ENCODE data around the gene SMG9. TPM values are rescaled to one million over a fixed set of nuclear protein-coding genes. Genes with fewer than 3 reads are reported as not detected.

SMG9 gene
- total RNA-seq, 1 experiment from 2014 or later = 90.6 TPM

- POLR2A ChIA-PET (ENCODE audit: low non-redundant PET) = no interaction called here
- intact Hi-C loops (cut with micrococcal nuclease; ENCODE audit: unreplicated experiment) = no loop called here
- BruUV-seq (replicated peaks) = no TSS peak
- no peaks in the 10 kb centered on the region for H3K9me3 ChIP-seq (ENCODE audit: low read depth, low read length, poor library complexity, severe bottlenecking)
- no peak overlapping the region for H3K4me3 ChIP-seq (ENCODE audit: low read depth, low read length, poor library complexity, severe bottlenecking)
- no peak for DNase-seq (ENCODE audit: low spot score)
- no peak for TF ChIP-seq EZH2 (IDR thresholded peaks at IDR 0.05; ENCODE audit: borderline replicate concordance, low read depth, low read length, poor library complexity, severe bottlenecking)
- no peak for TF ChIP-seq CTCF (conservative IDR thresholded peaks at IDR 0.05; ENCODE audit: low read depth, low read length)
- H3K4me1 ChIP-seq (ENCODE audit: insufficient read depth, low read length, poor library complexity, severe bottlenecking) = no peaks in the 10 kb centered on the region
- H3K36me3 ChIP-seq (ENCODE audit: insufficient read depth, low read length, poor library complexity, severe bottlenecking) = peaks cover 17% of the 10 kb centered on the region
- H3K27ac ChIP-seq (ENCODE audit: low read depth, low read length, poor library complexity, severe bottlenecking) = no peak overlapping the region
- CTCF ChIA-PET = no interaction called here
- no peaks in the 10 kb centered on the region for H3K27me3 ChIP-seq (replicated peaks; ENCODE audit: insufficient read depth, low read depth, low read length, poor library complexity)
Measured at GRCh38 chr19:43726736-43727592, 27.8 kb downstream of the SMG9 start.

GRCh38 chr19:43725468-43725867, 29.3 kb downstream of the SMG9 start:
- no TSS peak for BruUV-seq (replicated peaks)
- Histone ChIP-seq H3K27ac (ENCODE audit: low read depth, low read length, poor library complexity, severe bottlenecking) (no peak overlapping the region), H3K36me3 (ENCODE audit: insufficient read depth, low read length, poor library complexity, severe bottlenecking) (peaks cover 7% of the 10 kb centered on the region), H3K4me1 (ENCODE audit: insufficient read depth, low read length, poor library complexity, severe bottlenecking) (no peaks in the 10 kb centered on the region), H3K27me3 (replicated peaks; ENCODE audit: insufficient read depth, low read depth, low read length, poor library complexity) (no peaks in the 10 kb centered on the region), H3K4me3 (ENCODE audit: low read depth, low read length, poor library complexity, severe bottlenecking) (no peak overlapping the region), H3K9me3 (ENCODE audit: low read depth, low read length, poor library complexity, severe bottlenecking) (no peaks in the 10 kb centered on the region)
- DNase-seq (ENCODE audit: low spot score) = no peak
- intact Hi-C loops (cut with micrococcal nuclease; ENCODE audit: unreplicated experiment) = no loop called here
- POLR2A ChIA-PET (ENCODE audit: low non-redundant PET) = interaction anchor here (0.7 to 0.8 kb wide), 3 partner anchors 40 to 1164 kb away, joined by 3 to 5 read pairs (median 4); no protein-coding TSS in a partner anchor
- CTCF ChIA-PET = interaction anchor here (0.6 kb wide), 1 partner anchor 84 kb away, joined by 3 read pairs; no protein-coding TSS in a partner anchor
- TF ChIP-seq CTCF (conservative IDR thresholded peaks at IDR 0.05; ENCODE audit: low read depth, low read length) = no peak
- TF ChIP-seq EZH2 (IDR thresholded peaks at IDR 0.05; ENCODE audit: borderline replicate concordance, low read depth, low read length, poor library complexity, severe bottlenecking) = no peak

GRCh38 chr19:43724896-43725295, 29.9 kb downstream of the SMG9 start:
- CTCF ChIA-PET = interaction anchor here (0.6 kb wide), 1 partner anchor 85 kb away, joined by 3 read pairs; no protein-coding TSS in a partner anchor

More at GRCh38 chr19:43724896-43725295, 29.9 kb downstream of the SMG9 start:
- Histone ChIP-seq H3K27me3 (replicated peaks; ENCODE audit: insufficient read depth, low read depth, low read length, poor library complexity) (no peaks in the 10 kb centered on the region), H3K4me1 (ENCODE audit: insufficient read depth, low read length, poor library complexity, severe bottlenecking) (no peaks in the 10 kb centered on the region), H3K36me3 (ENCODE audit: insufficient read depth, low read length, poor library complexity, severe bottlenecking) (peaks cover 4% of the 10 kb centered on the region), H3K9me3 (ENCODE audit: low read depth, low read length, poor library complexity, severe bottlenecking) (no peaks in the 10 kb centered on the region), H3K27ac (ENCODE audit: low read depth, low read length, poor library complexity, severe bottlenecking) (no peak overlapping the region), H3K4me3 (ENCODE audit: low read depth, low read length, poor library complexity, severe bottlenecking) (no peak overlapping the region)
- POLR2A ChIA-PET (ENCODE audit: low non-redundant PET) = interaction anchor here (0.8 kb wide), 1 partner anchor 57 kb away, joined by 4 read pairs; no protein-coding TSS in a partner anchor
- no TSS peak for BruUV-seq (replicated peaks)
- TF ChIP-seq CTCF (conservative IDR thresholded peaks at IDR 0.05; ENCODE audit: low read depth, low read length) (no peak), EZH2 (IDR thresholded peaks at IDR 0.05; ENCODE audit: borderline replicate concordance, low read depth, low read length, poor library complexity, severe bottlenecking) (no peak)
- intact Hi-C loops (cut with micrococcal nuclease; ENCODE audit: unreplicated experiment) = no loop called here
- no peak for DNase-seq (ENCODE audit: low spot score)
